HepG2 (cell line): Measurements from ENCODE around the gene RUVBL1. TPM values are rescaled to one million over a fixed set of nuclear protein-coding genes. Genes with fewer than 3 reads are reported as not detected.

Experiments
- AKAP8 ChIP-seq: sonication (generic); formaldehyde crosslinking; IDR thresholded peaks from 2 replicates; pipeline ENCODE4 v1.5.1; 2020; ENCODE audit warnings: mild to moderate bottlenecking, missing genetic modification reagents
- BRF2 ChIP-seq: sonication (generic); formaldehyde crosslinking; IDR thresholded peaks from 2 replicates; pipeline ENCODE4 v1.8.1; 2022; ENCODE audit warnings: mild to moderate bottlenecking, missing genetic modification reagents
- CAMTA2 ChIP-seq: sonication (generic); formaldehyde crosslinking; IDR thresholded peaks from 2 replicates; pipeline ENCODE4 v1.4.0; 2020; ENCODE audit warnings: mild to moderate bottlenecking, missing genetic modification reagents, borderline replicate concordance
- KIAA2018 ChIP-seq: sonication (generic); formaldehyde crosslinking; IDR thresholded peaks from 2 replicates; pipeline ENCODE4 v1.5.0; 2020; ENCODE audit warnings: mild to moderate bottlenecking, missing genetic modification reagents, borderline replicate concordance
- KLF15 ChIP-seq: sonication (generic); formaldehyde crosslinking; IDR thresholded peaks from 2 replicates; pipeline ENCODE4 v1.8.1; 2023; ENCODE audit warnings: borderline replicate concordance, mild to moderate bottlenecking, inconsistent platforms, missing genetic modification reagents, mixed read lengths
- MTA1 ChIP-seq: sonication (generic); formaldehyde crosslinking; IDR thresholded peaks from 2 replicates; pipeline ENCODE4 v1.4.0; 2020; ENCODE audit warnings: missing genetic modification reagents, mild to moderate bottlenecking, borderline replicate concordance
- SNAPC5 ChIP-seq: sonication (generic); formaldehyde crosslinking; IDR thresholded peaks from 2 replicates; pipeline ENCODE4 v1.8.1; 2023; ENCODE audit warnings: mild to moderate bottlenecking, missing genetic modification reagents, borderline replicate concordance
- TBL1XR1 ChIP-seq: fragments of 150-350 bp; IDR thresholded peaks from 2 replicates; pipeline ENCODE4 v1.6.1; 2014; ENCODE audit warnings: borderline replicate concordance, low read length; ENCODE audit not compliant: partially characterized antibody
- ZBTB10 ChIP-seq: sonication (generic); formaldehyde crosslinking; IDR thresholded peaks from 2 replicates; pipeline ENCODE4 v1.4.0; 2020; ENCODE audit warnings: missing genetic modification reagents, borderline replicate concordance
- ZNF12 ChIP-seq: sonication (generic); formaldehyde crosslinking; IDR thresholded peaks from 2 replicates; pipeline ENCODE4 v1.5.0; 2020; ENCODE audit warnings: missing genetic modification reagents
- ZNF225 ChIP-seq: sonication (generic); formaldehyde crosslinking; IDR thresholded peaks from 2 replicates; pipeline ENCODE4 v1.4.0; 2020; ENCODE audit warnings: mild to moderate bottlenecking, missing genetic modification reagents
- ZNF296 ChIP-seq: sonication (generic); formaldehyde crosslinking; conservative IDR thresholded peaks from 2 replicates; pipeline ENCODE4 v1.5.0; 2020; ENCODE audit warnings: mild to moderate bottlenecking, missing genetic modification reagents
- ZNF629 ChIP-seq: sonication (generic); formaldehyde crosslinking; conservative IDR thresholded peaks from 2 replicates; pipeline ENCODE4 v1.5.0; 2020; ENCODE audit warnings: missing genetic modification reagents
- ZNF674 ChIP-seq: sonication (generic); formaldehyde crosslinking; IDR thresholded peaks from 2 replicates; pipeline ENCODE4 v1.5.0; 2020; ENCODE audit warnings: low read depth, mild to moderate bottlenecking, missing genetic modification reagents
- ZNF839 ChIP-seq: sonication (generic); formaldehyde crosslinking; IDR thresholded peaks from 2 replicates; pipeline ENCODE4 v1.4.0; 2020; ENCODE audit warnings: missing genetic modification reagents, mild to moderate bottlenecking, borderline replicate concordance
- ZSCAN29 ChIP-seq: sonication (generic); formaldehyde crosslinking; conservative IDR thresholded peaks from 2 replicates; pipeline ENCODE4 v1.4.0; 2020; ENCODE audit warnings: mild to moderate bottlenecking, missing genetic modification reagents
- polyA plus RNA-seq, 8 experiments: library from polyadenylated mRNA; depleted of rRNA in 3 of 8; stranded (reverse) in 7 of 8; unstranded in 1 of 8; fragments of >200 nt; fragmentation: Illumina TruSeq in 4 of 8; extraction: Trizol in 4 of 8; gene quantifications; 2 replicates each; pipeline versions ENCODE4 v1.2.1 to v1.2.3, GENCODE V29; 2011 to 2016; ENCODE audit warnings: low read depth in 4 of 8, missing spikeins in 1 of 8, mixed read lengths in 1 of 8; ENCODE audit not compliant: insufficient read depth in 1 of 8
- total RNA-seq, 5 experiments: library from RNA; depleted of rRNA; stranded (reverse); fragments of >200 nt; fragmentation: Illumina TruSeq; extraction: Trizol; gene quantifications; 2 replicates each; pipeline ENCODE4 v1.2.3, GENCODE V29; 2016; ENCODE audit warnings: low read depth in 1 of 5

RUVBL1 gene
- total and polyA plus RNA-seq, 2 of the 13 experiments (the other 11 are each of a cell fraction or from before 2014, with no cell fraction given): 32.7 to 86.3 TPM

GRCh38 chr3:128051837-128052594 is 71.6 kb downstream of the RUVBL1 start, which contains the start of gene SEC61A1 (continued):
- no peak for TF ChIP-seq KIAA2018 (CRISPR knock-in tag)
- no peak for TF ChIP-seq ZNF629 (CRISPR knock-in tag)
- peak; percentile 87; the same call in 1 of the 2 replicates for TF ChIP-seq ZNF225
- TF ChIP-seq AKAP8 (CRISPR knock-in tag): peak; percentile 81
- no peak for TF ChIP-seq KLF15 (CRISPR knock-in tag)
- peak; percentile 57; the same call in 1 of the 2 replicates for TF ChIP-seq ZNF674 (CRISPR knock-in tag)
- TF ChIP-seq ZNF839: no peak; the same call in 1 of the 2 replicates
- no peak for TF ChIP-seq TBL1XR1
- no peak for TF ChIP-seq SNAPC5 (CRISPR knock-in tag)
- no peak for TF ChIP-seq ZNF12
- TF ChIP-seq ZSCAN29 (CRISPR knock-in tag): no peak
- peak; percentile 19 for TF ChIP-seq BRF2
- TF ChIP-seq ZBTB10 (CRISPR knock-in tag): no peak
- peak; percentile 7; the same call in 1 of the 2 replicates for TF ChIP-seq MTA1 (CRISPR knock-in tag)
- TF ChIP-seq CAMTA2 (CRISPR knock-in tag): peak; percentile 51; the same call in 1 of the 2 replicates
- no peak for TF ChIP-seq ZNF296 (CRISPR knock-in tag)
